Measurements from ENCODE around the gene BCL6. TPM values are rescaled to one million over a fixed set of nuclear protein-coding genes. Genes with fewer than 3 reads are reported as not detected.

The BCL6 gene
- total and polyA plus RNA-seq, 8 donors = 12.6 to 160 (median 16.3) TPM

DNA sequence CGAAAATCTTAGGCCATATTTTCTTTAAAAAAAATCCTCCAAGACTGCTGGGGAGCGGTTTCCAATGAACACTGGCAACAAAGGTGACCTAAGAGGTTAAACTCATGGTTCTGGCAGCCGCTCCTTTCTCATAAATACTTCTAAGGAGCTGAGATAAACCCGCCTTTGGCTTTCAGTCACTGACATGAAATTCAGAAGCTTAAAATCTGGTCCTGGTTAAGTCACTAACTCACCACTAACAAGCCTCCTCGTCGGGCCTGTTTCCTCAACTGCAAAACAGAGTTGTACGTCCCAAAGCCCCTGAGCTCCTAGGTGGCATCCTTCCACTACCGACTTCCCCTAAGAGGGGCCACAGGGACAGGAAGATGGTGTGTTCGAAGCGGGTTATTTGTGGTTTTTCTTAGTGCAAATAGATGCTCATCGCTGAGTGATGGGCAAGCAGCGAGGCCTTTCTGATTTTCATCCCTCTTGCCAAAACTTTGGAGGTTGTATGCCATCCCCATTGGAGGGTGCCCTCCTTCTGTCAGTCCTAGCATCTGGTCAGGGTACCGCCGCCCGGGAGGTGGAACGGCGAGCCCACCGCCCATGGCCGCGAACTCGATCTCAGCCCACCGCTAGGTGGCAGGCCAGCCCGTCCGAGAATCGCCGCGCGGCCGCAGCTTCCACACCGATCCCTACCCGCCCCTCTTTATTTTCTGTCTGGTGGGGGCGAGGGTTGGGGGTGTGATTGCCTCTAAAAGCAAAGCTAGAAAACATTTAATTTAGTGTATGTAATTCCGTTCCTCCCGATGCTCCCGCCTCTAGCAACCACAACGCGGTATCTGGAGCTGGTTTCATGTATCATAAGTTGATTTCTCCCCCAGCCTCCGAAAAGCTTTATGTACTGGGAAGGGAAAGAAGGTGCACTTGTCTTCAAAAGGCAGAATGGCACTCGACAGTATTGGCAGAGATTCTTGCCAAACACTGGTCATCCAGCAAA, 4.6 kb downstream of the BCL6 start:
- ATAC-seq (peak; percentile 24), DNase-seq (peak in 3 of 4 donors; percentile 75 to 94 (median 80))
- peak overlapping the region; percentile 99 for H3K27ac ChIP-seq
- intact Hi-C loops (cut with DNase I) = loop anchor here (5.0 to 10.0 kb wide), 3 partner anchors 1212 to 1404 kb away; no protein-coding TSS in a partner anchor
- no peaks in the 10 kb centered on the region for H3K27me3 ChIP-seq
- TF ChIP-seq, protein P1, sequence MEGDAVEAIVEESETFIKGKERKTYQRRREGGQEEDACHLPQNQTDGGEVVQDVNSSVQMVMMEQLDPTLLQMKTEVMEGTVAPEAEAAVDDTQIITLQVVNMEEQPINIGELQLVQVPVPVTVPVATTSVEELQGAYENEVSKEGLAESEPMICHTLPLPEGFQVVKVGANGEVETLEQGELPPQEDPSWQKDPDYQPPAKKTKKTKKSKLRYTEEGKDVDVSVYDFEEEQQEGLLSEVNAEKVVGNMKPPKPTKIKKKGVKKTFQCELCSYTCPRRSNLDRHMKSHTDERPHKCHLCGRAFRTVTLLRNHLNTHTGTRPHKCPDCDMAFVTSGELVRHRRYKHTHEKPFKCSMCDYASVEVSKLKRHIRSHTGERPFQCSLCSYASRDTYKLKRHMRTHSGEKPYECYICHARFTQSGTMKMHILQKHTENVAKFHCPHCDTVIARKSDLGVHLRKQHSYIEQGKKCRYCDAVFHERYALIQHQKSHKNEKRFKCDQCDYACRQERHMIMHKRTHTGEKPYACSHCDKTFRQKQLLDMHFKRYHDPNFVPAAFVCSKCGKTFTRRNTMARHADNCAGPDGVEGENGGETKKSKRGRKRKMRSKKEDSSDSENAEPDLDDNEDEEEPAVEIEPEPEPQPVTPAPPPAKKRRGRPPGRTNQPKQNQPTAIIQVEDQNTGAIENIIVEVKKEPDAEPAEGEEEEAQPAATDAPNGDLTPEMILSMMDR (IDR thresholded peaks at IDR 0.05) = peak; percentile 85 to 92
- H3K4me3 ChIP-seq = peak overlapping the region; percentile 41 to 57
- H3K4me1 ChIP-seq = peaks cover 22 to 53% of the 10 kb centered on the region in 2 donors
- H3K36me3 ChIP-seq = peaks cover 0 to 6% of the 10 kb centered on the region in 2 donors
- H3K9me3 ChIP-seq = no peaks in the 10 kb centered on the region

DNA sequence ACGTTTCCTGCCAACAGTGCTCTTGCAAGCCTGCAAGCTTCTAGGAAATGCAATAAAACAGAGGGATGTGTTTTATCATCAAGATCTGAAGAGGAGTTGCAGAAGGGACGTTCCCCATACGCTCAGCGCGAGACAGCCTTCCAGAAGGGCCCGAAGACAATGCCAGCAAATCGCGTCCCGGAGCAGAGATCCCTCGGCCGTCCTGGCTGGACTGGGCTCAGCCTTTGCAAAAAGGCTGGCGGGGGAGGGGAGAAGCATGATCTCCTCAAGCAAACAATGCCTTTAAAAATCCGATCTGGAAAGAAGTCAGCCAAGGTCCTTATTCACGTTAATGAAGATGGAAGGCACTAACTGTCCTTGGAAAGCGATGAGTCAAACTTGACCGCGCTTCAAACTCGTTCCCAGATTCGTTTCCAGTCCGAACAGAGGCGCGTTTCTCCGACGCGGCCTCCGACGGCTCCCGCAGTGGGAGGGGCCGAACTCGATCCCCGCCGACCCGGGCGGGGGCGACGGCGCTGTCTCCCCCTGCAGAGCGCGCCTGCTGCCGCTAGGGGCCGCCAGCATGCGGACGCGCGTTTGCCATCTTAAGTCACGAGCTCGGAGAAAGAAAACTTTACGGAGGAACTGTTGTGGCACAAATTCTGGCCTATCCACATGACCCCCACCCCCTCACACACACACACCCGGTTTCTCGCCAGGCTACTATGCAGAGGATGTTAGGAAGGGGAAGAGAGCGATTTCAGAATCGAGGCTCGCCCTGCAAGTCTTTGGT, 5.5 kb downstream of the BCL6 start:
- TF ChIP-seq, protein P1 (IDR thresholded peaks at IDR 0.05) = peak; percentile 96 to 97
- Histone ChIP-seq H3K27ac (peak overlapping the region; percentile 99), H3K4me3 (peak overlapping the region; percentile 9 to 57), H3K27me3 (no peaks in the 10 kb centered on the region), H3K36me3 (peaks cover 0 to 12% of the 10 kb centered on the region in 2 donors), H3K9me3 (no peaks in the 10 kb centered on the region), H3K4me1 (peaks cover 27 to 63% of the 10 kb centered on the region in 2 donors)
- intact Hi-C loops (cut with DNase I) = loop anchor here (5.0 to 10.0 kb wide), 3 partner anchors 1213 to 1405 kb away; no protein-coding TSS in a partner anchor
- ATAC-seq (peak; percentile 44), DNase-seq (peak; percentile 86 to 95 (median 91))

DNA sequence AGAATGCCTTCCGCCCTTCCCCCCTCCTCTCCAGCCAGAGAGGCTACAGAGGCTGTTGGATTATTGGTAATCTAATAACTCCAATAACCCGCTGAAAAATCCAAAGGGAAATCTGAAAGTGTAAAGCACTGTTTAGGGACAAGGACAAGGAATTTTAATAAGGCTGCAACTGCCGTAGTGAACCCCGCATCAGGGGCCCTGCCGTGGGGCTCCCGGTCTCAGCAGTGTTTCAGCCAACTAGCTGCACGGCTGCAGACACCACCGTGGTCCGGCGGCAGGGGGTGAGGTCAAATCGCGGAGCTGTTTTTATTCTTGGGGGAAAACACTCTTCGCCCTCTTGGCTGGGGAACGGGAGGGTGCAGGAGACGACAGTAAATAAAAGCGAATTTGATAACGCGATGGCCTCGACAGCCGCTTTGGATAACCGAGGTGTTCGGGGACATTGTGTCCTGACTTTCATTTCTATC, 6.1 kb downstream of the BCL6 start:
- Histone ChIP-seq H3K9me3 (no peaks in the 10 kb centered on the region), H3K27ac (peak overlapping the region; percentile 99), H3K4me3 (peak overlapping the region; percentile 9 to 57), H3K36me3 (peaks cover 0 to 18% of the 10 kb centered on the region in 2 donors), H3K4me1 (peaks cover 27 to 65% of the 10 kb centered on the region in 2 donors), H3K27me3 (no peaks in the 10 kb centered on the region)
- intact Hi-C loops (cut with DNase I) = no loop called here
- peak; percentile 0 for ATAC-seq
- TF ChIP-seq, protein P1 (IDR thresholded peaks at IDR 0.05) = no peak
- DNase-seq = peak in 1 of 4 donors; percentile 84

DNA sequence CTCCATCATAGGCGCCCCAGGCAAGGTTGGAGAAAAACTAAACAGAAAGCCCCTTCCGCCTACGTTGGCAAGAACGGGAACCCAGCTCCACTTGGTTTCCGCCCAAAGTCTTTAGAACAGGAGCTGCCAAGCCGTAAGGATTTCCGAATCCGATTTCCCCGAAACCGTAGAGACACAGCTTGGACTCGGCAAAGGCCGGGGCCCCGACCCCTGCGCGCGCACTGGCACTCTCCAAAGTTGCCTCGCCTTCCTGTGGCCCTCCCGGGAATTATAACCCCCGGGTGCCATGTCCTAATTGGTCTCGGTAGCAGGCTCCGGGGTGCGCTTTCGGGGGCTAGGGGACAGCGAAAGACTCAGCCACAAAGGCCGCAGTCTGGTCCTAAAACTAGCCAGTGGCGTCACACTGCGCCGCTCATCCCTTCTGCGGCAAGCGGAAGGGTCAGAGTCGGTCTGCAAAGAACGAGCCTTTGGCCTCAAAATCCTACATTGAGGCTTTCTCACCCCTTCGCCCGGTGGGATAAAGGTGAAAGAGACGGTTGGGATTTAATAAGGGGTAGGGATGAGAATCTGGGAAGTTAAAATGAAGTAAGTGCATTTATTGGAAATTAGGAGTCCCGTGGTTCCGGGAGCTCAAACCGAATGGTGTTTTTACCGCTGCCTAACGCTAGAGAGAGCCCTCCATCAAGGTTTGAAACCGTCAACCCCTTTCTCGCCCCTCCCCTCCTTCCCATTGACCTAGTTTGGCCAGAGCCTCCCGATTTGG, 6.8 kb downstream of the BCL6 start:
- Histone ChIP-seq H3K4me3 (peak overlapping the region; percentile 44 to 57), H3K27me3 (no peaks in the 10 kb centered on the region), H3K27ac (peak overlapping the region; percentile 99), H3K9me3 (no peaks in the 10 kb centered on the region), H3K4me1 (peaks cover 27 to 68% of the 10 kb centered on the region in 2 donors), H3K36me3 (peaks cover 0 to 24% of the 10 kb centered on the region in 2 donors)
- ATAC-seq (peak; percentile 67), DNase-seq (peak; percentile 86 to 96 (median 92))
- intact Hi-C loops (cut with DNase I) = no loop called here
- TF ChIP-seq, protein P1 (IDR thresholded peaks at IDR 0.05) = peak; percentile 49 to 66
